Left ventricle myocardium inferior (tissue), 1 donor: ENCODE measurements around the gene MRPS27. TPM values are rescaled to one million over a fixed set of nuclear protein-coding genes. Genes with fewer than 3 reads are reported as not detected.

ENCODE experiments used
- DNase-seq: peaks from one replicate; pipeline ENCODE4 v3.0.0-alpha.2; 2020
- H3K27ac ChIP-seq: fragments of 200-600 bp; replicated peaks from 2 replicates; pipeline ENCODE4 v1.8.0; 2021
- H3K27me3 ChIP-seq: fragments of 200-600 bp; 2 replicates; pipeline ENCODE4 v1.8.0; 2021; ENCODE audit warnings: low read depth
- H3K36me3 ChIP-seq: fragments of 200-600 bp; 2 replicates; pipeline ENCODE4 v1.8.0; 2021
- H3K4me1 ChIP-seq: fragments of 200-600 bp; 2 replicates; pipeline ENCODE4 v1.8.0; 2021
- H3K4me3 ChIP-seq: fragments of 200-600 bp; 2 replicates; pipeline ENCODE4 v1.8.0; 2021; ENCODE audit warnings: mild to moderate bottlenecking, moderate library complexity
- H3K9me3 ChIP-seq: fragments of 200-600 bp; replicated peaks from 2 replicates; pipeline ENCODE4 v1.8.0; 2021
- intact Hi-C: fragments of 100-400 bp; cut with micrococcal nuclease; formaldehyde crosslinking; loops from one replicate; pipeline ENCODE4 v1.11.0; 2022
- total RNA-seq: library from RNA; stranded (reverse); fragmentation: NEBNext Ultra II Directional; extraction: Animal tissue kit (Norgen Biotek cat#: 25700); gene quantifications from one replicate; pipeline ENCODE4 v1.2.1, GENCODE V29; 2021
- TF ChIP-seq, protein P1 (sequence below): fragments of 200-600 bp; IDR thresholded peaks from 2 replicates; pipeline ENCODE4 v1.8.0; 2021; ENCODE audit warnings: antibody characterized with exemption, mild to moderate bottlenecking, borderline replicate concordance
- donor health status: DM: no; HTN: yes; CAD: no; lungs with severe emphysema.

Gene MRPS27
- total RNA-seq, 1 donor from 2014 or later, result 72.0 TPM

DNA sequence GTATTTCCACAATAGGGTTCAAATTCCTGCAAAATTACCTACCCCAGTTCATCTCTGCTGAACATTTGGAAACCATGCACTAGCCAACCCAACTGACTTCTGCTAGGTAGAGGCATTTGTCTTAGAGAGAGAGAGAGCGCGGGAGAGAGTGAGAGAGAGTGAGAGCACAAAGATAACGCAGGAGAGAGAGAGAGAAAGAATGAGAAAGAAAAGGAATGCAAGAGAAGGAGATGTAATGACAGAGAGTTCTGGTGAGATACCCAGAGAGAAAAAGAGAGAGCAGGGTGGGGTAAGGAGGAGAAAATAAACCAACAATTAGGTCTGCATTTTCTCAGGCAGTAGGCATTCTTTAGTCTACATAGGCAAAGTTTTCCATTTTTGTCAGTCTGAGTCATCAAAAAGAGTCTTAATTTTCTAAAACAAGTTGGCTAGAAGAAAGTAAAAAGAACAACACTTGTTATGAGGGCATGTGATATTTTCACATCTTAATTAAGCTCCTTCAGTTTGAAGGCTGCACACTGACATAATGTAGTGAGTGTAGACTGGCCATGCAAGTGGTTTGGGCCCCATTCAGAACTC is 114.5 kb downstream of the MRPS27 start:
- H3K36me3 ChIP-seq, result peaks cover 55% of the 10 kb centered on the region

DNA sequence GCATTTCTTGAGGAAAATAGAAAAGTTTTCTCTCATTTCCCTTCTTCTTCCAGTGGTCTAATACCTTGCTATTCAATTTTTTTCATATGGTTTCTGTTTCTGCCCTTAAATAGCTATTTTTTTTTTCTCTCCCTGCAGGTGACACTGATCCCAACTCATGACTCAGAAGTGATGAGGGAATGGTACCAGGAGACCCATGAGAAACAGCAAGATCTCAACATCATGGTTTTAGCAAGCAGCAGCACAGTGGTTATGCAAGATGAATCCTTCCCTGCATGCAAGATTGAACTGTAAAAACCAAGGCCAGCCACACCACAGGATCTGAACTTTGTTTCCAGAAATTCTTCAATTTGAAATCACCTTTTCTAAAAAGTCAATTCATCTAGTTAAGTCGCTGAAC is 115.1 kb downstream of the MRPS27 start:
- no peak overlapping the region for H3K27ac ChIP-seq
- TF ChIP-seq, protein P1, sequence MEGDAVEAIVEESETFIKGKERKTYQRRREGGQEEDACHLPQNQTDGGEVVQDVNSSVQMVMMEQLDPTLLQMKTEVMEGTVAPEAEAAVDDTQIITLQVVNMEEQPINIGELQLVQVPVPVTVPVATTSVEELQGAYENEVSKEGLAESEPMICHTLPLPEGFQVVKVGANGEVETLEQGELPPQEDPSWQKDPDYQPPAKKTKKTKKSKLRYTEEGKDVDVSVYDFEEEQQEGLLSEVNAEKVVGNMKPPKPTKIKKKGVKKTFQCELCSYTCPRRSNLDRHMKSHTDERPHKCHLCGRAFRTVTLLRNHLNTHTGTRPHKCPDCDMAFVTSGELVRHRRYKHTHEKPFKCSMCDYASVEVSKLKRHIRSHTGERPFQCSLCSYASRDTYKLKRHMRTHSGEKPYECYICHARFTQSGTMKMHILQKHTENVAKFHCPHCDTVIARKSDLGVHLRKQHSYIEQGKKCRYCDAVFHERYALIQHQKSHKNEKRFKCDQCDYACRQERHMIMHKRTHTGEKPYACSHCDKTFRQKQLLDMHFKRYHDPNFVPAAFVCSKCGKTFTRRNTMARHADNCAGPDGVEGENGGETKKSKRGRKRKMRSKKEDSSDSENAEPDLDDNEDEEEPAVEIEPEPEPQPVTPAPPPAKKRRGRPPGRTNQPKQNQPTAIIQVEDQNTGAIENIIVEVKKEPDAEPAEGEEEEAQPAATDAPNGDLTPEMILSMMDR, result no peak
- H3K9me3 ChIP-seq, result no peaks in the 10 kb centered on the region
- peaks cover 6% of the 10 kb centered on the region for H3K4me1 ChIP-seq
- intact Hi-C loops, result no loop called here
- peaks cover 61% of the 10 kb centered on the region for H3K36me3 ChIP-seq
- no peaks in the 10 kb centered on the region for H3K27me3 ChIP-seq
- DNase-seq, result no peak
- no peak overlapping the region for H3K4me3 ChIP-seq

More for the DNA sequence above, 114.5 kb downstream of the MRPS27 start:
- intact Hi-C loops, result no loop called here
- Histone ChIP-seq H3K9me3 (no peaks in the 10 kb centered on the region), H3K27me3 (no peaks in the 10 kb centered on the region), H3K27ac (no peak overlapping the region), H3K4me1 (peaks cover 11% of the 10 kb centered on the region), H3K4me3 (no peak overlapping the region)
- no peak for DNase-seq
- TF ChIP-seq, protein P1, result no peak

DNA sequence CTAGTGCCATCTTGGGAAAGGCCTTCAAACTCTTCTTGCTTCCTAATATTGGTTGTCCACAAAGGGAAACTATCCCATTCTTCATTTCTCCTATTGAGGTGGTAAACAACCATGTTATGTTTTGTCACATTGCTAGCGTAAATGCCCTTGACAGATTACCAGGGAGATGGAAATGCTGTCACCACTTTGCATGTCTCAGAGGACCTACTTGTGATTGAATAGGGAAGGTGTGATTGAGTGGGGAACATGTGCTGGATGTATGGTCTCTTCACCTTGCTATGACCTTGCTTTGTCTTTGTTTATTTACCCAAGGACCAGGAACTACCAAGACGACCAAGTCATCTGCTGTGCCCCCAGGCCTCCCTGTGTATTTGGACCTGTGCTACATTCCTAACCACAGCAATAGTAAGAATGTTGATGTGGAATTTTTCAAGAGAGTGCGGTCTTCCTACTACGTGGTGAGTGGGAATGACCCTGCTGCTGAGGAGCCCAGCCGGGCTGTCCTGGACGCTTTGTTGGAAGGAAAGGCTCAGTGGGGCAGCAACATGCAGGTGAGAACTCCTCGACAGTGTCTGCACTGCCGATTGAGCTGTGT is 116.7 kb downstream of the MRPS27 start:
- TF ChIP-seq, protein P1, result no peak
- DNase-seq, result no peak
- Histone ChIP-seq H3K9me3 (no peaks in the 10 kb centered on the region), H3K4me1 (no peaks in the 10 kb centered on the region), H3K36me3 (peaks cover 76% of the 10 kb centered on the region), H3K27ac (no peak overlapping the region), H3K4me3 (no peak overlapping the region), H3K27me3 (no peaks in the 10 kb centered on the region)
- intact Hi-C loops, result no loop called here

GRCh38 chr5:72202331-72202825 is 117.7 kb downstream of the MRPS27 start:
- TF ChIP-seq, protein P1, result no peak
- Histone ChIP-seq H3K4me1 (no peaks in the 10 kb centered on the region), H3K27me3 (no peaks in the 10 kb centered on the region), H3K27ac (no peak overlapping the region), H3K36me3 (peaks cover 86% of the 10 kb centered on the region), H3K4me3 (no peak overlapping the region), H3K9me3 (no peaks in the 10 kb centered on the region)
- no peak for DNase-seq
- intact Hi-C loops, result no loop called here

DNA sequence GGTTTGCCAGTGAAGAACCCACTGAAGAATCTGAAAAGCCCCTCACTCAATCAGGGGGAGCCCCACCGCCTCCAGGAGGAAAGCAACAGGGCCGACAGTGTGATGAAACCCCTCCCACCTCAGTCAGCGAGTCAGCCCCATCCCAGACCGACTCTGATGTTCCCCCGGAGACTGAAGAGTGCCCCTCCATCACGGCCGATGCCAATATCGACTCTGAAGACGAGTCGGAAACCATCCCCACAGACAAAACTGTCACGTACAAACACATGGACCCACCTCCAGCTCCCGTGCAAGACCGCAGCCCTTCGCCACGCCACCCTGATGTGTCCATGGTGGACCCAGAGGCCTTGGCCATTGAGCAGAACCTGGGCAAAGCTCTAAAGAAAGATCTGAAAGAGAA is 120.4 kb downstream of the MRPS27 start:
- Histone ChIP-seq H3K27ac (no peak overlapping the region), H3K4me3 (no peak overlapping the region), H3K27me3 (no peaks in the 10 kb centered on the region), H3K9me3 (no peaks in the 10 kb centered on the region), H3K36me3 (peaks cover 87% of the 10 kb centered on the region), H3K4me1 (no peaks in the 10 kb centered on the region)
- intact Hi-C loops, result no loop called here
- DNase-seq, result no peak
- TF ChIP-seq, protein P1, result no peak
